SK-N-SH treated with all-trans-retinoic acid at 6 μM for 48 hours (cell line): ENCODE measurements around the gene MBTPS2.

Experiments
- ATAC-seq: fragments of 200-7000 bp; cut with Tn5 transposase; 3 replicates; pipeline ENCODE4 v1.9.1; 2020; ENCODE audit warnings: mild to moderate bottlenecking, moderate library complexity
- CREB5 ChIP-seq: fragments of 250-450 bp; sonication (Bioruptor Pico); IDR thresholded peaks from 2 replicates; pipeline ENCODE4 v1.5.1; 2020; ENCODE audit warnings: low read depth, mild to moderate bottlenecking, moderate library complexity
- CSDC2 ChIP-seq: fragments of 250-450 bp; sonication (Bioruptor Pico); IDR thresholded peaks from 2 replicates; pipeline ENCODE4 v1.5.0; 2020; ENCODE audit warnings: mild to moderate bottlenecking, moderate library complexity
- ISL1 ChIP-seq: fragments of 250-450 bp; sonication (Bioruptor Pico); IDR thresholded peaks from 2 replicates; pipeline ENCODE4 v2.1.2; 2022; ENCODE audit warnings: mild to moderate bottlenecking, moderate library complexity
- PPARA ChIP-seq: fragments of 250-450 bp; sonication (Bioruptor Pico); IDR thresholded peaks from 2 replicates; pipeline ENCODE4 v1.5.0; 2020; ENCODE audit warnings: mild to moderate bottlenecking, borderline replicate concordance
- RARB ChIP-seq: fragments of 250-450 bp; sonication (Bioruptor Pico); IDR thresholded peaks from 2 replicates; pipeline ENCODE4 v1.8.0; 2021; ENCODE audit warnings: mild to moderate bottlenecking, moderate library complexity
- TCF4 ChIP-seq: fragments of 250-450 bp; sonication (Bioruptor Pico); IDR thresholded peaks from 2 replicates; pipeline ENCODE4 v1.8.0; 2021; ENCODE audit warnings: mild to moderate bottlenecking, moderate library complexity, borderline replicate concordance
- TOX ChIP-seq: fragments of 250-450 bp; sonication (Bioruptor Pico); IDR thresholded peaks from 2 replicates; pipeline ENCODE4 v1.8.0; 2021; ENCODE audit warnings: mild to moderate bottlenecking, moderate library complexity, borderline replicate concordance
- ZFP3 ChIP-seq: fragments of 250-450 bp; sonication (Bioruptor Pico); IDR thresholded peaks from 2 replicates; pipeline ENCODE4 v1.5.0; 2020; ENCODE audit warnings: mild to moderate bottlenecking, moderate library complexity
- ZFP30 ChIP-seq: fragments of 450-650 bp; formaldehyde crosslinking; IDR thresholded peaks from 2 replicates; pipeline ENCODE4 v1.5.0; 2022; ENCODE audit warnings: mild to moderate bottlenecking, moderate library complexity
- ZNF8 ChIP-seq: fragments of 450-650 bp; formaldehyde crosslinking; IDR thresholded peaks from 2 replicates; pipeline ENCODE4 v1.5.0; 2020; ENCODE audit warnings: mild to moderate bottlenecking, moderate library complexity
- TF ChIP-seq, protein P1 (sequence below): fragments of 250-450 bp; sonication (Bioruptor Pico); IDR thresholded peaks from 2 replicates; pipeline ENCODE4 v1.8.0; 2020; ENCODE audit warnings: mild to moderate bottlenecking, moderate library complexity, borderline replicate concordance
- TF ChIP-seq, protein P2 (sequence below): fragments of 250-450 bp; sonication (Bioruptor Pico); IDR thresholded peaks from 2 replicates; pipeline ENCODE4 v1.5.0; 2020; ENCODE audit warnings: mild to moderate bottlenecking, moderate library complexity
- TF ChIP-seq, protein P3 (sequence below): fragments of 250-450 bp; sonication (Bioruptor Pico); IDR thresholded peaks from 2 replicates; pipeline ENCODE4 v1.8.0; 2021; ENCODE audit warnings: low read depth, mild to moderate bottlenecking, moderate library complexity, borderline replicate concordance

The MBTPS2 gene

GRCh38 chrX:21933077-21933476, 93.7 kb downstream of the MBTPS2 start:
- TF ChIP-seq ZNF8 (CRISPR knock-in tag) (no peak), TCF4 (CRISPR knock-in tag) (no peak), TOX (CRISPR knock-in tag) (no peak), CREB5 (CRISPR knock-in tag) (no peak), ZFP3 (no peak)
- TF ChIP-seq, protein P1, sequence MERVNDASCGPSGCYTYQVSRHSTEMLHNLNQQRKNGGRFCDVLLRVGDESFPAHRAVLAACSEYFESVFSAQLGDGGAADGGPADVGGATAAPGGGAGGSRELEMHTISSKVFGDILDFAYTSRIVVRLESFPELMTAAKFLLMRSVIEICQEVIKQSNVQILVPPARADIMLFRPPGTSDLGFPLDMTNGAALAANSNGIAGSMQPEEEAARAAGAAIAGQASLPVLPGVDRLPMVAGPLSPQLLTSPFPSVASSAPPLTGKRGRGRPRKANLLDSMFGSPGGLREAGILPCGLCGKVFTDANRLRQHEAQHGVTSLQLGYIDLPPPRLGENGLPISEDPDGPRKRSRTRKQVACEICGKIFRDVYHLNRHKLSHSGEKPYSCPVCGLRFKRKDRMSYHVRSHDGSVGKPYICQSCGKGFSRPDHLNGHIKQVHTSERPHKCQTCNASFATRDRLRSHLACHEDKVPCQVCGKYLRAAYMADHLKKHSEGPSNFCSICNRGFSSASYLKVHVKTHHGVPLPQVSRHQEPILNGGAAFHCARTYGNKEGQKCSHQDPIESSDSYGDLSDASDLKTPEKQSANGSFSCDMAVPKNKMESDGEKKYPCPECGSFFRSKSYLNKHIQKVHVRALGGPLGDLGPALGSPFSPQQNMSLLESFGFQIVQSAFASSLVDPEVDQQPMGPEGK = no peak
- TF ChIP-seq, protein P2, sequence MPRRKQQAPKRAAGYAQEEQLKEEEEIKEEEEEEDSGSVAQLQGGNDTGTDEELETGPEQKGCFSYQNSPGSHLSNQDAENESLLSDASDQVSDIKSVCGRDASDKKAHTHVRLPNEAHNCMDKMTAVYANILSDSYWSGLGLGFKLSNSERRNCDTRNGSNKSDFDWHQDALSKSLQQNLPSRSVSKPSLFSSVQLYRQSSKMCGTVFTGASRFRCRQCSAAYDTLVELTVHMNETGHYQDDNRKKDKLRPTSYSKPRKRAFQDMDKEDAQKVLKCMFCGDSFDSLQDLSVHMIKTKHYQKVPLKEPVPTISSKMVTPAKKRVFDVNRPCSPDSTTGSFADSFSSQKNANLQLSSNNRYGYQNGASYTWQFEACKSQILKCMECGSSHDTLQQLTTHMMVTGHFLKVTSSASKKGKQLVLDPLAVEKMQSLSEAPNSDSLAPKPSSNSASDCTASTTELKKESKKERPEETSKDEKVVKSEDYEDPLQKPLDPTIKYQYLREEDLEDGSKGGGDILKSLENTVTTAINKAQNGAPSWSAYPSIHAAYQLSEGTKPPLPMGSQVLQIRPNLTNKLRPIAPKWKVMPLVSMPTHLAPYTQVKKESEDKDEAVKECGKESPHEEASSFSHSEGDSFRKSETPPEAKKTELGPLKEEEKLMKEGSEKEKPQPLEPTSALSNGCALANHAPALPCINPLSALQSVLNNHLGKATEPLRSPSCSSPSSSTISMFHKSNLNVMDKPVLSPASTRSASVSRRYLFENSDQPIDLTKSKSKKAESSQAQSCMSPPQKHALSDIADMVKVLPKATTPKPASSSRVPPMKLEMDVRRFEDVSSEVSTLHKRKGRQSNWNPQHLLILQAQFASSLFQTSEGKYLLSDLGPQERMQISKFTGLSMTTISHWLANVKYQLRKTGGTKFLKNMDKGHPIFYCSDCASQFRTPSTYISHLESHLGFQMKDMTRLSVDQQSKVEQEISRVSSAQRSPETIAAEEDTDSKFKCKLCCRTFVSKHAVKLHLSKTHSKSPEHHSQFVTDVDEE (CRISPR knock-in tag) = no peak
- peak; percentile 43; the same call in 2 of the 3 replicates for ATAC-seq

DNA sequence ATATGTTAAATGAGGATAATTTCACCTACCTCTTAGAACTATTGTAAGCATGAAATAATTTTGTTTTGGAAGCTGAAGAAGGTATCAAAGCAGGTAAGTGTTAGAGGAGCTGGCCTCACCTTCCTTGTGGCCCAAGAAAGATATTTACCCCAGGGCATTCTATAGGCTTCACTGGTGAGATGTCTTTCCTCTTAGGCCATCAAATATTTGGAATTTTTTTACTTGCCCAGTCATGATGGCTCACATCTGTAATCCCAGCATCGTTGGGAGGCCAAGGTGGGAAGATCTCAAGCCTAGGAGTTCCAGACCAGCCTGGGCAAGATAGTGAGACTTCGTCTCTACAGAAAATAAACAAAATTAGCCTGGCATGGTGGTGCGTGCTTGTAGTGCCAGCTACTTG, 95.0 kb downstream of the MBTPS2 start:
- TF ChIP-seq ZNF8 (CRISPR knock-in tag) = no peak
- no peak for TF ChIP-seq TOX (CRISPR knock-in tag)
- no peak for TF ChIP-seq ISL1
- no peak for TF ChIP-seq ZFP30
- no peak for TF ChIP-seq RARB (CRISPR knock-in tag)
- TF ChIP-seq CSDC2 (CRISPR knock-in tag) = no peak
- TF ChIP-seq, protein P3, sequence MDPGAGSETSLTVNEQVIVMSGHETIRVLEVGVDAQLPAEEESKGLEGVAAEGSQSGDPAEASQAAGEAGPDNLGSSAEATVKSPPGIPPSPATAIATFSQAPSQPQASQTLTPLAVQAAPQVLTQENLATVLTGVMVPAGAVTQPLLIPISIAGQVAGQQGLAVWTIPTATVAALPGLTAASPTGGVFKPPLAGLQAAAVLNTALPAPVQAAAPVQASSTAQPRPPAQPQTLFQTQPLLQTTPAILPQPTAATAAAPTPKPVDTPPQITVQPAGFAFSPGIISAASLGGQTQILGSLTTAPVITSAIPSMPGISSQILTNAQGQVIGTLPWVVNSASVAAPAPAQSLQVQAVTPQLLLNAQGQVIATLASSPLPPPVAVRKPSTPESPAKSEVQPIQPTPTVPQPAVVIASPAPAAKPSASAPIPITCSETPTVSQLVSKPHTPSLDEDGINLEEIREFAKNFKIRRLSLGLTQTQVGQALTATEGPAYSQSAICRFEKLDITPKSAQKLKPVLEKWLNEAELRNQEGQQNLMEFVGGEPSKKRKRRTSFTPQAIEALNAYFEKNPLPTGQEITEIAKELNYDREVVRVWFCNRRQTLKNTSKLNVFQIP (CRISPR knock-in tag) = no peak
- TF ChIP-seq PPARA (CRISPR knock-in tag) = no peak
- ATAC-seq = no peak
